Astrocyte (in vitro differentiated cells and primary cell): Measurements from ENCODE around the gene MT4. TPM values are rescaled to one million over a fixed set of nuclear protein-coding genes. Genes with fewer than 3 reads are reported as not detected.

Experiments used
- DNase-seq: peaks from one replicate; pipeline ENCODE4 v3.0.0-alpha.2; 2010; ENCODE audit warnings: low read depth
- FAIRE-seq: peaks from 2 replicates; lab custom pipeline; 2011; peaks lifted over from hg19 to GRCh38; lab: Jason Lieb, UNC
- H2AFZ ChIP-seq: 2 replicates; pipeline ENCODE4 v1.6.0; 2012; ENCODE audit warnings: low read depth, low read length, inconsistent platforms
- H3K27ac ChIP-seq: 2 replicates; pipeline ENCODE4 v1.5.1; 2011; ENCODE audit warnings: low read depth, low read length, inconsistent platforms
- H3K27me3 ChIP-seq: 2 replicates; pipeline ENCODE4 v1.6.0; 2011; ENCODE audit warnings: low read length, inconsistent platforms; ENCODE audit not compliant: insufficient read depth
- H3K36me3 ChIP-seq: 2 replicates; pipeline ENCODE4 v1.5.1; 2011; ENCODE audit warnings: low read length, inconsistent platforms; ENCODE audit not compliant: insufficient read depth
- H3K4me1 ChIP-seq: 2 replicates; pipeline ENCODE4 v1.5.1; 2011; ENCODE audit warnings: low read length, inconsistent platforms; ENCODE audit not compliant: insufficient read depth
- H3K4me2 ChIP-seq: 2 replicates; pipeline ENCODE4 v1.6.0; 2012; ENCODE audit warnings: low read length, inconsistent platforms
- H3K4me3 ChIP-seq: 2 replicates; pipeline ENCODE4 v1.5.1; 2011; ENCODE audit warnings: low read depth, mild to moderate bottlenecking, low read length, inconsistent platforms; ENCODE audit not compliant: insufficient read depth
- H3K79me2 ChIP-seq: 2 replicates; pipeline ENCODE4 v1.6.0; 2012; ENCODE audit warnings: mild to moderate bottlenecking, low read length, inconsistent platforms; ENCODE audit not compliant: insufficient read depth
- H3K9ac ChIP-seq: 2 replicates; pipeline ENCODE4 v1.6.0; 2012; ENCODE audit warnings: mild to moderate bottlenecking, low read length, inconsistent platforms
- H3K9me3 ChIP-seq: 2 replicates; pipeline ENCODE4 v1.5.1; 2012; ENCODE audit warnings: low read depth, mild to moderate bottlenecking, low read length, inconsistent platforms; ENCODE audit not compliant: insufficient read depth
- H4K20me1 ChIP-seq: 2 replicates; pipeline ENCODE4 v1.6.0; 2012; ENCODE audit warnings: low read length, inconsistent platforms; ENCODE audit not compliant: insufficient read depth
- H3K27ac Mint-ChIP-seq: one replicate; pipeline ENCODE4 v1.8.0; 2021; ENCODE audit warnings: mild to moderate bottlenecking, mixed read lengths; ENCODE audit not compliant: unreplicated experiment
- H3K27me3 Mint-ChIP-seq: one replicate; pipeline ENCODE4 v1.8.0; 2021; ENCODE audit warnings: low read depth, mixed read lengths; ENCODE audit not compliant: unreplicated experiment
- H3K36me3 Mint-ChIP-seq: one replicate; pipeline ENCODE4 v1.8.0; 2021; ENCODE audit warnings: low read depth, mixed read lengths; ENCODE audit not compliant: unreplicated experiment
- H3K4me1 Mint-ChIP-seq: one replicate; pipeline ENCODE4 v1.8.0; 2021; ENCODE audit warnings: low read depth, mixed read lengths; ENCODE audit not compliant: unreplicated experiment
- H3K4me3 Mint-ChIP-seq: one replicate; pipeline ENCODE4 v1.8.0; 2021; ENCODE audit warnings: mild to moderate bottlenecking, moderate library complexity, mixed read lengths; ENCODE audit not compliant: unreplicated experiment
- H3K9me3 Mint-ChIP-seq: one replicate; pipeline ENCODE4 v1.8.0; 2021; ENCODE audit warnings: mild to moderate bottlenecking, mixed read lengths; ENCODE audit not compliant: unreplicated experiment
- CTCF ChIP-seq: IDR thresholded peaks from 2 replicates; pipeline ENCODE4 v1.5.1; 2011; ENCODE audit warnings: low read depth, mild to moderate bottlenecking, inconsistent platforms, low read length, moderate library complexity; ENCODE audit not compliant: insufficient read depth
- EZH2 ChIP-seq: IDR thresholded peaks from 2 replicates; pipeline ENCODE4 v1.6.1; 2012; ENCODE audit warnings: mild to moderate bottlenecking, low read length, inconsistent platforms; ENCODE audit not compliant: insufficient read depth
- total RNA-seq: library from RNA; stranded (reverse); gene quantifications from 2 replicates; pipeline ENCODE4 v1.2.1, GENCODE V29; 2021

MT4 gene
- total RNA-seq, 1 donor from 2014 or later, result not detected

- H3K4me3 Mint-ChIP-seq, result no peak overlapping the region
- no peaks in the 10 kb centered on the region for H3K9me3 Mint-ChIP-seq
- peaks cover 20% of the 10 kb centered on the region for H3K79me2 ChIP-seq
- no peak for TF ChIP-seq EZH2
- TF ChIP-seq CTCF, result no peak
- peaks cover 3% of the 10 kb centered on the region for H3K4me1 Mint-ChIP-seq
- H3K36me3 ChIP-seq, result no peaks in the 10 kb centered on the region
- H4K20me1 ChIP-seq, result peaks cover 33% of the 10 kb centered on the region
- no peak overlapping the region for H3K27ac Mint-ChIP-seq
- FAIRE-seq (no peak), DNase-seq (no peak)
- no peak overlapping the region for H2AFZ ChIP-seq
- no peaks in the 10 kb centered on the region for H3K9me3 ChIP-seq
- no peak overlapping the region for H3K4me3 ChIP-seq
- H3K27ac ChIP-seq, result no peak overlapping the region
- no peak overlapping the region for H3K9ac ChIP-seq
- no peaks in the 10 kb centered on the region for H3K27me3 Mint-ChIP-seq
- no peak overlapping the region for H3K4me2 ChIP-seq
- no peaks in the 10 kb centered on the region for H3K27me3 ChIP-seq
- H3K4me1 ChIP-seq, result peaks cover 5% of the 10 kb centered on the region
- peaks cover 4% of the 10 kb centered on the region for H3K36me3 Mint-ChIP-seq
These were observed 47.7 kb upstream of the MT4 start for GRCh38 chr16:56517206-56517605.

- H3K4me1 ChIP-seq, result peaks cover 5% of the 10 kb centered on the region
- H3K36me3 Mint-ChIP-seq, result peaks cover 2% of the 10 kb centered on the region
- TF ChIP-seq CTCF (no peak), EZH2 (no peak)
- H3K79me2 ChIP-seq, result peaks cover 20% of the 10 kb centered on the region
- DNase-seq (no peak), FAIRE-seq (no peak)
- no peak overlapping the region for H3K27ac ChIP-seq
- peak overlapping the region; percentile 95 for H3K4me2 ChIP-seq
- H3K4me3 ChIP-seq, result no peak overlapping the region
- no peak overlapping the region for H2AFZ ChIP-seq
- peaks cover 33% of the 10 kb centered on the region for H4K20me1 ChIP-seq
- no peaks in the 10 kb centered on the region for H3K27me3 ChIP-seq
- H3K27ac Mint-ChIP-seq, result no peak overlapping the region
- H3K9me3 ChIP-seq, result no peaks in the 10 kb centered on the region
- H3K27me3 Mint-ChIP-seq, result no peaks in the 10 kb centered on the region
- H3K9me3 Mint-ChIP-seq, result no peaks in the 10 kb centered on the region
- peaks cover 3% of the 10 kb centered on the region for H3K4me1 Mint-ChIP-seq
- H3K36me3 ChIP-seq, result no peaks in the 10 kb centered on the region
- H3K4me3 Mint-ChIP-seq, result peak overlapping the region; percentile 87
- no peak overlapping the region for H3K9ac ChIP-seq
These were observed 46.4 kb upstream of the MT4 start for GRCh38 chr16:56518425-56518824.

GRCh38 chr16:56519459-56520250 lies 45.2 kb upstream of the MT4 start, which contains the start of gene BBS2:
BBS2 (minus strand) TSS chr16:56520024; CDS start chr16:56519862, 162 bp downstream.
- Histone ChIP-seq H3K4me3 (peak within 1 kb of the TSS; percentile 81), H3K27me3 (no peaks in the 10 kb centered on the region), H3K4me2 (peak within 1 kb of the TSS; percentile 95), H2AFZ (peak within 1 kb of the TSS; percentile 90), H3K36me3 (no peaks in the 10 kb centered on the region), H3K4me1 (peaks cover 5% of the 10 kb centered on the region), H3K9ac (peak within 1 kb of the TSS; percentile 82), H3K79me2 (peaks cover 20% of the 10 kb centered on the region), H3K27ac (peak within 1 kb of the TSS; percentile 45), H3K9me3 (no peaks in the 10 kb centered on the region), H4K20me1 (peaks cover 24% of the 10 kb centered on the region)
- TF ChIP-seq EZH2, result no peak
- TF ChIP-seq CTCF, result no peak
- H3K27ac Mint-ChIP-seq, result no peak within 1 kb of the TSS
- H3K4me1 Mint-ChIP-seq, result peaks cover 3% of the 10 kb centered on the region
- DNase-seq (peak; percentile 66), FAIRE-seq (no peak)
- peak within 1 kb of the TSS; percentile 87 for H3K4me3 Mint-ChIP-seq
- H3K9me3 Mint-ChIP-seq, result no peaks in the 10 kb centered on the region
- no peaks in the 10 kb centered on the region for H3K27me3 Mint-ChIP-seq
- H3K36me3 Mint-ChIP-seq, result peaks cover 2% of the 10 kb centered on the region
